Activated CD4-positive, alpha-beta T cell treated with anti-CD3 and anti-CD28 coated beads for 48 hours (primary cell): ENCODE measurements around the gene MB21D2.
"Not testable (repeated sequence)": the region's sequence is repeated elsewhere in the genome, so short reads cannot be mapped to it uniquely, and the experiment has no call there.

Source experiments
- DNase-seq: peaks from one replicate; pipeline ENCODE4 v3.0.0-alpha.2; 2020

Gene MB21D2, protein sequence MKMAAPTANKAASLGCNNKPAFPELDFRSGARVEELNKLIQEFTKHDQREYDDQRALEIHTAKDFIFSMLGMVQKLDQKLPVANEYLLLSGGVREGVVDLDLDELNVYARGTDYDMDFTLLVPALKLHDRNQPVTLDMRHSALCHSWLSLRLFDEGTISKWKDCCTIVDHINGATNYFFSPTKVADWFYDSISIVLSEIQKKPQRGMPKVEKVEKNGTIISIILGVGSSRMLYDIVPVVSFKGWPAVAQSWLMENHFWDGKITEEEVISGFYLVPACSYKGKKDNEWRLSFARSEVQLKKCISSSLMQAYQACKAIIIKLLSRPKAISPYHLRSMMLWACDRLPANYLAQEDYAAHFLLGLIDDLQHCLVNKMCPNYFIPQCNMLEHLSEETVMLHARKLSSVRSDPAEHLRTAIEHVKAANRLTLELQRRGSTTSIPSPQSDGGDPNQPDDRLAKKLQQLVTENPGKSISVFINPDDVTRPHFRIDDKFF

DNA sequence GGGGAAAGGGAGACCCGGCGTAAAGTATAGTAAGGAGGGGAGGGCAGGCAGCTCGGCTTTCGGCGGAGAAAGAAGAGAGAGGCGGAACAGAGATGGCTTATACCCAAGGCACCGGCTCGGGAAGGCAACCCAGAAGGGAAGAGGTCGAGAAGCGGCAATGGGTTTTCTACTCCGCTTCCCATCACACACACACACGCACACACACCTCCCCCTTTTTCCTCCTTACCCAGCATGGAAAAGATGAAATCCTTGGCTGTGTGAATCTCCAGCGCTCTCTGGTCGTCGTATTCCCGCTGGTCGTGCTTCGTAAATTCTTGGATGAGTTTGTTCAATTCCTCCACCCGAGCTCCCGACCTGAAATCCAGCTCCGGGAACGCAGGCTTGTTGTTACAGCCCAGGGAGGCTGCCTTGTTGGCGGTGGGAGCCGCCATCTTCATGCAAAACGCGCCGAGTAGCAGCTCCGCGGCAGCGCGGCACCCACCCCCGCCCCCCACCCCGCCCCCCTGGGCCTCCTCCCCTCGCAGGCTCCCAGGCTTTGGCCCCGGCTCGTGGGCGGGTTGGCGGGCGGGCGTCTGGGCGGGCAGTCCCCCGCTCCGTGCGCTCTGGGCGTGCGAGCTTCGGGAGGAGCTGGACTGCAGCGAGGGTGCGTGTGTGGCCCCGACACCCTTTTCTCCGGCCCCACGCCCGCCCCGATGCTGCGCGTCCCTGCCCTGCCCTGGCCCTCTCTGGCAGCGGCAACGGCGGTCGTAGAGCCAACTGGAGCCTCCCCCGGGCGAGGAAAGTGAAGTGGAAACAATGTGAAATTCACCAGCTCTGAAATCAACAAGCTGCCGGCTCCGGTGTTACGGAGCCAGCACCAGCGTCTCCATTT lies at the start of gene MB21D2:
Gene MB21D2 (minus strand): TSS at position 453 of the 871 bp plus-strand sequence. CDS start 16 bp downstream, at position 437.
- DNase-seq, result peak; percentile 66

- DNase-seq, result not testable (repeated sequence)
Measured at GRCh38 chr3:192964959-192965719, 47.5 kb upstream of the MB21D2 start.

DNA sequence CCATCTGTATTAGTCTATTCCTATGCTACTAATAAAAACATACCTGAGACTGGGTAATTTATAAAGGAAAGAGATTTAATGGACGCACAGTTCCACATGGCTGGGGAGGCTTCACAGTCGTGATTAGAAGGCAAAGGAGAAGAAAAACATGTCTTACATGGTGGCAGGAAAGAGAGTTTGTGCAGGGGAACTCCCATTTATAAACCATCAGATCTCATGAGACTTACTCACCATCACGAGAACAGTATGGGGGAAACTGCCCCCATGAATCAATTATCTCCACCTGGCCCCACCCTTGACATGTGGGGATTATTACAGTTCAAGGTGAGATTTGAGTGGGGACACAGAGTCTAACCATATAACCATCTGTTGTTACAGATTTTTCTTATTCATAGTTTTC lies 42.1 kb upstream of the MB21D2 start:
- no peak for DNase-seq

GRCh38 chr3:192958219-192958872 lies 40.7 kb upstream of the MB21D2 start:
- DNase-seq, result no peak

DNA sequence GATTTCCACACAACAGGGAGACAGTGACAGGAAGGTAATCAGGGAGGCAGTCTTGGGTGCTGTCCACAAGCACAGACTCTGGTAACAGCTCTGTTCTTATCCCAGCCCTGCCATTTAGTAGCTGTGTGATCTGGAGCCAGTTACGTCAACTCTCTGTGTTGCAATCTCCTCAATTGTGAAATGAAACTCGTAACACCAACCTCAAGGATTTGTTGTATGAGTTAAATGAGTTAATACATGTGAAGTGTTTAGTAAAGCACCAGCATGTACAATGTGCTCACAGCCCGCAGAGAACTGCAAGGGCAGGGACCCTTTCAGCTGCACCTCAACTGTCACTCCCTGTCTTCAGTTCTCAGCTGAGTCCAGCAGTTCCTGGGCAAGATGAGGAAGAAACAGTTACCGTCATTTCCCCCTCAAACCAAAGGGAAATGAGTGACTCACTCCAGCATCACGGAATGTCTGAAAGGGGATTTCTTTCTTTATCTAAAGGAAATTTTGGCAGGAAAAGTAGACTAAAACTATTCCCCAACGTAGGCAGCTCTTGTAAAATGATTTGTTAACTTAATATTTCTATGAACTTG lies 39.9 kb upstream of the MB21D2 start:
- peak; percentile 17 for DNase-seq

- DNase-seq, result no peak
Measured at GRCh38 chr3:192953926-192954325, 36.3 kb upstream of the MB21D2 start.

DNA sequence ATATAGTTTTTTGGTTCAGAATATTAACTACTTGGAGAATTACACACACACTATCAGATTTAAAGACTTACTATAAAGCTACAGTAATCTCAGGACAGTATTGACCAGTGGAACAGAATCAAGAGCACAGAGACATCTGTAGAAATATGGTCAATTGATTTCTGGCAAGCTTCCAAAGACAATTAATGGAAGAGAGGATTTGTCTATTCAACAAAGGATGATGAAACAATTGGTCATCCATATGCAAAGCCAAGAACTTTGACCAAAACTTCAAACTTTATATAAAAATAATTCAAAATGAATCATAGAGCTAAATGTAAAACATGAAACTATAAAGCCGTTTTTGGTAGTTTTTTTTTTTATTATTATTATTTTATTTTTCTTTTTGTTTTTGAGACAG lies 29.8 kb upstream of the MB21D2 start:
- DNase-seq, result no peak

GRCh38 chr3:192943393-192943792 lies 25.7 kb upstream of the MB21D2 start:
- no peak for DNase-seq

- DNase-seq, result no peak
Measured at GRCh38 chr3:192942625-192943024, 25.0 kb upstream of the MB21D2 start.

DNA sequence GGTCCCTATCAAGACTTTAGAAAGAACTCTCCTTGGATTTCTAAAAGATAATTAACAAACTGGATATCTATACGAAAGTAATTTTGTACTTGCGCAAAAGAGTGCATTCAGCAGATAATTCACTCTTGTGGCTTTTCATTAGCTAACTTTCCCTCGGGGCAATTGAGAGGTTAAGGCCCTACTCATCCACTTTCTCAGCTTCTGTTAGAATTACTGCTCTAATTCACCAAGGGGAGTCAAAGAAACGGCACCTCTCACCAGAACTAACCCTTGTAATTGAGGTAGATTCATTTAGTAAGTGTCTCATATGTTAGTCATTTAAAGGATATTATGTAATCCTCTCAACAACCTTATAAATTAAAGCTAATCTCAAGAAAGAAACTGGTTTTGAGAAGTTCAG lies 22.5 kb upstream of the MB21D2 start:
- no peak for DNase-seq

DNA sequence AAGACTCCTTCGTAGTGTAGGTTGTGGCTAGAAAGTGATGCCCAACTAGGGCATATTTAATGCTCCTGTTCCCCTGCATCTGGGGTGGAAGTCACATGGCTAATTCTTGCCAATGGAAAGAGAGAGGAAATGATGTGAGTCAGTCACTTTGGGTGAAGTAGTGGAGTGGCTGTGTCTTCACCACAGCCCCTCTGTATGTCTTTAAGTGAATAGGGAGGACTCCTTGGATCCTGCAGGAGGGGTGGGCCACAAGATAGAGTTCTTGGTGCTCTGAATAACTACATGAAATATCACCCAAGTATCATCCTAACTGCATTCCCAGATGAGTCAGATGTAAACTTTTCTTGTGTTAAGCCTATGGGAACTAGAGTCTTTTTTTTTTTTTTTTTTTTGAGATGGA lies 17.8 kb upstream of the MB21D2 start:
- DNase-seq, result no peak

DNA sequence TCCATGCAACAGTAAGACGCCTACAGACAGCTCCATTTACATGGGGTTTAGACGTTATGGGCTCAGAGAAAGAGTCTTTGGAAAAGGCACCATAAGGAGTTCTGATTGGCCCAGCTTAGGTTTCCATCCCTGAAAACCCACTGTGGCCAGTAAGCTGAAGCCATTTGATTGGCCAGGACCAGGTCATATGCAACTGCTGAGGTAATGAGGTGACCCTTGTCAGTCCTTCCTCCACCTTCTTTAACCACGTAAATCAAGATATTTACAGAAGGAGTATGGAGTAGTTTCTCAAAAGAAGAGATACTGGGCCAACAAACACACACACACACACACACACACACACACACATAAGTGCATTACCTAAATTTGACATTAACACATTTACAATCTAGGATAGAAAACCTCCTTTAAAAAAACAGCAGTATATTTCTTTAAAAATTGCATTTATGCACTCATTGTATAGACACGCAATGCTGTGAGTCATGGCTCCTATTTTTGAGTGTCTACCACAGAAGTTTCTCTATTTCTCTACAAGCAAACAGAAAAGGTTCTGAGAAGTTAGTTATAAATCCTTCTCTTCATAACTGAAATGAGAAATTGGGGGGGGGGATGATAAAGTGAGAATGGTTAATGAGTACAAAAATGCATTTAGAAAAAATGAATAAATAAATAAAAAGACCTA lies 16.3 kb upstream of the MB21D2 start:
- DNase-seq, result no peak

DNA sequence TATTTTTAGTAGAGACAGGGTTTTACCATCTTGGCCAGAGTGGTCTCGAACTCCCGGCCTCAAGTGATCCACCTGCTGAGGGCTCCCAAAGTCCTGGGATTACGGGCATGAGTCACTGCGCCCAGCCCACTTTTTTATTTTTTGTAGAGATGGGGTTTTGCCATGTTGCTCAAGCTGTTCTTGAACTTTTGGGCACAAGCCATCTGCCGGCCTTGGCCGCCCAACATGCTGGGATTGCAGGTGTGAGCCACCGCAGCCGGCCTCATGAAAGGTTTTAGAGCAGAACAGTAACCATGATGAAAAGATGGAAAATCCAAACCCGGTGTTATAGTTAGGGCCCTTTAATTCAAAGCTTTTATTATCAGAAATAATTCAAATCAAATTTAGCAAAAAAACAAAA lies 15.6 kb upstream of the MB21D2 start:
- DNase-seq, result no peak

GRCh38 chr3:192931825-192932224 lies 14.2 kb upstream of the MB21D2 start:
- no peak for DNase-seq

DNA sequence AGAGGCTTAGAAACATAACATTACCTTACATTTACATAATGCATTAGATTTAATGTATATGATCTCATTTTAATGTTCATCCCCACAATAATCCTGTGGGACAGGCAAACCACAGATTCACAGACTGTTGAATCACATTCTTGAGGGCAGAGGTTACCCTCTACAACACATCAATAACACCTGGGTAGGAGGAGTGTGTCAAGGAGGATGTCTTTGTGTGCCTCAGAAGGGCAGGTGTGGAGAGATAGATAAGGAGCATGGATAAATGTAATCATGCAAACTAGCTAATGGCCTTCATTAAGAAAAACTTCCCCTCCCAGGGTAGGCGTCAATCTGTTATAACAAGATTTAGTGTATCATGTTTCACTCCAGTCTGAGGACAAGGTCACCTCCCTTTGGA lies 12.9 kb upstream of the MB21D2 start:
- no peak for DNase-seq

DNA sequence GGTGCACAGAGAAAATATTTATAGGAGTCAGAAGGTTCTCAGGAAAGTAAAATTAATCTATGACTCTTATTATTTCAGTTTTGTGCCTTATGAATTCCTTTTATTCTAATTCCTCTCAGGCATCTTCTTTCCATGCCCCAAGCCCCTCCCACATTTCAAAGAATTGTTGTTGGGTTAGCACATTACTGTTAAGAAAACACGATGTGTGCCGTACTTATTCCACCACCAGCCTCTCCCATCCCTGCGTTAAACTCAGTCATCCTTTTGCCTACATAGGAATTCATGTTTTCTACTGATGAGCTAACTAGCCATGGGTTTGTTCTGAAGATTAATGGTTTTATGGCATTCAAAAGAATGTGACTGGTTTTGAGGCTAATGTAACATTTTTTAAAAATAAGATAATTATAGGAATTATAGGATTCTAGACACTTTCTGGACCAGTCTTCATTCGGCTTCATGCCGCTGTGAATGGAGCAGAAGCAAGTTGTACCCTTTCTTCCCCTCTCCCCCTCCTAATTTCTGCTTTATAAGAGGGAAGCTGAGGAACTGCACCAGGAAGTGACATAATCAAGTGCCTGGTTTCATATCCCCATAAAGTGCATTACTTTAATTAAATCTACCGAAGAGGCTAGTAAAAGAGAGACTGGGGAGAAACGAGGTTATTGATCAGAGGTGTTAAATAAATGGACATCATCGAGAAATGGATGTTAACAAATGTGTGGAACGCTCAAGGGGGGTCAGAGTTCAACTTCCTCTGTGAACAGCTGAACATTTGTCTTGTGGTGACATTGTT lies 12.3 kb upstream of the MB21D2 start:
- DNase-seq, result no peak

- no peak for DNase-seq
Measured at GRCh38 chr3:192929146-192929545, 11.5 kb upstream of the MB21D2 start.

GRCh38 chr3:192928720-192929119 lies 11.1 kb upstream of the MB21D2 start:
- DNase-seq, result no peak

- DNase-seq, result no peak
Measured at GRCh38 chr3:192928016-192928415, 10.4 kb upstream of the MB21D2 start.

DNA sequence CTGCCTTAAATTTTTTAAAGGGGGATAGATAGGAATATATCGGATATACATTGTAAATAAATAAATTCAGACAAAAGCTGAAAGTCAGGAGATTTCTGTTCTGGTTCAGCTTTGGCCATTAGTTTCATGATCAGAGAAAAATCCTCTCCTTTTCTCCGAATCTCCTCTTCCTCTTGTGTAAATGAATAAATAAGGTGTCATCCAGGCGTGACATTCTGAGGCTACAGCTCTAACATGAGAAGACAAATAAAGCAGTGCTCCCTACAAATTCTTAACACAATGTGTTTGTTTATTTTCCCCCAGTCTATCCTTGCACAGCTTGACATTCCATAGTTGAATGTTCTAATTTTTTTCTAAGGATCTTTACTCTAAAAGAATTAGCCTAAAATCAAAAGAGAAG lies 9.4 kb upstream of the MB21D2 start:
- no peak for DNase-seq

- no peak for DNase-seq
Measured at GRCh38 chr3:192923731-192924130, 6.1 kb upstream of the MB21D2 start.
